D721Med (cell line): ENCODE data around the gene IQCH.

Experiments
- DNase-seq: peaks from one replicate; pipeline ENCODE4 v3.0.0; 2011; ENCODE audit warnings: low spot score; ENCODE audit not compliant: insufficient read length
- FAIRE-seq: peaks from 2 replicates; lab custom pipeline; 2011; peaks lifted over from hg19 to GRCh38; lab: Jason Lieb, UNC
- CTCF ChIP-seq: IDR thresholded peaks from 2 replicates; pipeline ENCODE4 v1.5.1; 2012; ENCODE audit warnings: mild to moderate bottlenecking, control low read depth; ENCODE audit not compliant: insufficient read depth; ENCODE audit errors: missing control alignments

IQCH gene

GRCh38 chr15:67319961-67320360 is 65.4 kb downstream of the IQCH start:
- no peak for FAIRE-seq
- no peak for TF ChIP-seq CTCF
- DNase-seq, result no peak

GRCh38 chr15:67321352-67321751 is 66.8 kb downstream of the IQCH start:
- no peak for DNase-seq
- no peak for TF ChIP-seq CTCF
- no peak for FAIRE-seq

- no peak for TF ChIP-seq CTCF
- DNase-seq (no peak), FAIRE-seq (no peak)
Observed at GRCh38 chr15:67322481-67322880, 67.9 kb downstream of the IQCH start.

- TF ChIP-seq CTCF, result no peak
- DNase-seq (no peak), FAIRE-seq (no peak)
Observed at GRCh38 chr15:67327312-67327711, 72.7 kb downstream of the IQCH start.

GRCh38 chr15:67327737-67328136 is 73.2 kb downstream of the IQCH start:
- no peak for TF ChIP-seq CTCF
- DNase-seq (no peak), FAIRE-seq (no peak)

- FAIRE-seq, result no peak
- no peak for DNase-seq
- TF ChIP-seq CTCF, result no peak
Observed at GRCh38 chr15:67329984-67330733, 75.6 kb downstream of the IQCH start.

- no peak for TF ChIP-seq CTCF
- FAIRE-seq (no peak), DNase-seq (no peak)
Observed at GRCh38 chr15:67331676-67332075, 77.1 kb downstream of the IQCH start.
